ENCODE results near the gene CRAMP1.

GRCh38 chr16:1670371-1670770 is 58.2 kb downstream of the CRAMP1 start:
- TF ChIP-seq CTCF (IDR thresholded peaks at IDR 0.05; ENCODE audit: low read length) (no peak), EZH2 (optimal IDR thresholded peaks at IDR 0.05; ENCODE audit: low read depth, low read length) (no peak)
